Left ventricle myocardium inferior (tissue), 1 donor: Measurements from ENCODE around the gene INSYN1. TPM values are rescaled to one million over a fixed set of nuclear protein-coding genes. Genes with fewer than 3 reads are reported as not detected.

Experiments used
- DNase-seq: peaks from one replicate; pipeline ENCODE4 v3.0.0-alpha.2; 2020
- H3K27ac ChIP-seq: fragments of 200-600 bp; replicated peaks from 2 replicates; pipeline ENCODE4 v1.8.0; 2021
- H3K27me3 ChIP-seq: fragments of 200-600 bp; 2 replicates; pipeline ENCODE4 v1.8.0; 2021; ENCODE audit warnings: low read depth
- H3K36me3 ChIP-seq: fragments of 200-600 bp; 2 replicates; pipeline ENCODE4 v1.8.0; 2021
- H3K4me1 ChIP-seq: fragments of 200-600 bp; 2 replicates; pipeline ENCODE4 v1.8.0; 2021
- H3K4me3 ChIP-seq: fragments of 200-600 bp; 2 replicates; pipeline ENCODE4 v1.8.0; 2021; ENCODE audit warnings: mild to moderate bottlenecking, moderate library complexity
- H3K9me3 ChIP-seq: fragments of 200-600 bp; replicated peaks from 2 replicates; pipeline ENCODE4 v1.8.0; 2021
- intact Hi-C: fragments of 100-400 bp; cut with micrococcal nuclease; formaldehyde crosslinking; loops from one replicate; pipeline ENCODE4 v1.11.0; 2022
- long read RNA-seq: library from polyadenylated mRNA; unstranded; transcript quantifications from one replicate; pipeline ENCODE4 v2.0.0, GENCODE V29; 2021
- total RNA-seq: library from RNA; stranded (reverse); fragmentation: NEBNext Ultra II Directional; extraction: Animal tissue kit (Norgen Biotek cat#: 25700); gene quantifications from one replicate; pipeline ENCODE4 v1.2.1, GENCODE V29; 2021
- TF ChIP-seq, protein P1 (sequence below): fragments of 200-600 bp; IDR thresholded peaks from 2 replicates; pipeline ENCODE4 v1.8.0; 2021; ENCODE audit warnings: antibody characterized with exemption, mild to moderate bottlenecking, borderline replicate concordance
- donor health status: DM: no; HTN: yes; CAD: no; lungs with severe emphysema.

The INSYN1 gene, protein sequence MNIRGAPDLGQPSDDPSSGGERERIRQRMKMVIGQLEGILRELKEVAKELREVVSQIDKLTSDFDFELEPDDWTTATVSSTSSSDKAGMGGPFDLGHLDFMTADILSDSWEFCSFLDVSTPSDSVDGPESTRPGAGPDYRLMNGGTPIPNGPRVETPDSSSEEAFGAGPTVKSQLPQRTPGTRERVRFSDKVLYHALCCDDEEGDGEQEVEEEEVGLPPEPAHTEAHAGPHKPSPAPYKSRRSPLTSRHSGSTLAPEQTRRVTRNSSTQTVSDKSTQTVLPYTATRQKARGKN
- total RNA-seq, result 121 TPM
- long read RNA-seq, full-length matches to known transcripts, result 95 of 147 reads
- long read RNA-seq, partial matches to known transcripts, result 2 of 147 reads
- long read RNA-seq, other reads (novel, unspliced or antisense), result 50 of 147 reads

DNA sequence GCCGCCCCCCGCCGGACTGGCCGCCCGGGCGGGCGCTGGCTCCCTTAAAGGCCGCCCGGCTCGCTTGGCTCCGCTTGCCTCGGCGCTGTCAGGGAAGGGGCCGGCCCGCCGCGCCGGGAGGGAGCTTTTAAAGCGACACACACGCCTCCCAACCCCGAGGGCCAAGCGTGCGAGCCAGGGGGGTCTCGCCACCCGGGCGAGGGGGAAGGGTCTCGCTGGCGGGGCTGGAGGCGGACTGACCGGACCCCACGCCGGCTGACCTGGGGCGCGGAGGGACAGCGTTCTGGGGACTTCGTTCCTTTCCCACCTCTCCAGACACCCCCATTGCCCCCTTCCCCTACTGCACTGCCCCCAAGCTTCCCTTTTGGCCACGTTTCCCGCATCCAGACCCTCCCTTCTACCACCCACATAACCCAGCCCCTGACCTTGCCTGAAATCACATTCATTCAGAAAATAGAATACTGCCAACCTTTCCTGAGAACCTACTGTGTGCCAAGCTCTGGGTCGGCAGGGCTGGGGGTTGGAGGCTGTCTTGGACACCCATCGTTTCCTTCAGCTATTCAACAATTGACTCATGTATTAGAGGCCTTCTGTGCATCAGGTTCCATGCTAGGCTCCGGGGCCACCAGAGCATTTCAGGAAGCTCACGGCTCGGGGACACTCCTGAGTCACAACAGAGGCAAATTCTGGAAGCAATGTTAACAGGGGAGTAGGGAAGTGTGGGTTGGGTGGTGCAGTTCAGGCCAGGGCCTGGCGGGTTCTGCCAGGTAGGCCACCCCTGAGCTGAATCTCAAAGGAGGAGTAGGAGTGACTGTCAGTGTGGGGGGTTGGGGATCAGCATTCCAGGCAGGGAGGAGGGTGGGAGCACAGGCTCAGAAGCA lies at the start of gene INSYN1:
Gene INSYN1, minus strand, starts transcription at position 102 of the 881 bp plus-strand sequence. CDS start 2,221 bp downstream, outside the sequence.
- Histone ChIP-seq H3K27me3 (peaks cover 57% of the 10 kb centered on the region), H3K9me3 (no peaks in the 10 kb centered on the region), H3K4me3 (peak within 1 kb of the TSS; percentile 81), H3K27ac (peak within 1 kb of the TSS; percentile 78), H3K4me1 (peaks cover 42% of the 10 kb centered on the region), H3K36me3 (no peaks in the 10 kb centered on the region)
- intact Hi-C loops, result no loop called here
- DNase-seq, result peak; percentile 75
- TF ChIP-seq, protein P1, sequence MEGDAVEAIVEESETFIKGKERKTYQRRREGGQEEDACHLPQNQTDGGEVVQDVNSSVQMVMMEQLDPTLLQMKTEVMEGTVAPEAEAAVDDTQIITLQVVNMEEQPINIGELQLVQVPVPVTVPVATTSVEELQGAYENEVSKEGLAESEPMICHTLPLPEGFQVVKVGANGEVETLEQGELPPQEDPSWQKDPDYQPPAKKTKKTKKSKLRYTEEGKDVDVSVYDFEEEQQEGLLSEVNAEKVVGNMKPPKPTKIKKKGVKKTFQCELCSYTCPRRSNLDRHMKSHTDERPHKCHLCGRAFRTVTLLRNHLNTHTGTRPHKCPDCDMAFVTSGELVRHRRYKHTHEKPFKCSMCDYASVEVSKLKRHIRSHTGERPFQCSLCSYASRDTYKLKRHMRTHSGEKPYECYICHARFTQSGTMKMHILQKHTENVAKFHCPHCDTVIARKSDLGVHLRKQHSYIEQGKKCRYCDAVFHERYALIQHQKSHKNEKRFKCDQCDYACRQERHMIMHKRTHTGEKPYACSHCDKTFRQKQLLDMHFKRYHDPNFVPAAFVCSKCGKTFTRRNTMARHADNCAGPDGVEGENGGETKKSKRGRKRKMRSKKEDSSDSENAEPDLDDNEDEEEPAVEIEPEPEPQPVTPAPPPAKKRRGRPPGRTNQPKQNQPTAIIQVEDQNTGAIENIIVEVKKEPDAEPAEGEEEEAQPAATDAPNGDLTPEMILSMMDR, result no peak

DNA sequence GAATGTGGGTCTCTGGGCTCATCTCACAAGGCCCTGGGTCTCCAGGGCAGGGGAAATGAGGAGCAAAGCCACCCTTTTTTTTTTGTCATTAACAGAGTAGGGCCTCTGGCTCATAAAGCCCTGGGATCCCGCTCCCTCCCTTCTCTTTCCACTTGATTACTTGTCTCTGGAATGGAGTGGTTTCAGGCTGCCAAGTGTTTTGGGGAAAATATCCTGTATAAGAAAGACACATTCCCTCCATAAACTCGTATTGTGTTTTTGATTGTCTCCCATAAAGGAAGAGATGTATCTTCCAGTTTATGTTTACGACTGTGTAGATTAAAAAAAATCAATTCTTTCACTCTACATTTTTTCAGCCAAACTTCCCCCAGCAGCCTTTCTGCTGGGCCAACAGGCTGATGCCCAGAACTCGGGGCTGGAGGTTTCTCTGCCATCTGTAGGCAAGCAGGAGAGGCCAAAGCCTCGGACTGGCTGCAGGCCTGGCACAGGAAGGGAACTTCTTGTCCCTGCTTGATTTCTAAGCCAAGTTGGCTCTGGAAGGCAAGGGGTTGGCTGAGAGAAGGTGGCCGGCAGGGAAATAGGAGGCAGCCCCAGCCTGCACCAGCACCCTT lies 49.4 kb upstream of the INSYN1 start:
- no peaks in the 10 kb centered on the region for H3K36me3 ChIP-seq
- intact Hi-C loops, result no loop called here
- peak overlapping the region; percentile 83 for H3K27ac ChIP-seq
- peaks cover 59% of the 10 kb centered on the region for H3K4me1 ChIP-seq
- no peaks in the 10 kb centered on the region for H3K9me3 ChIP-seq
- DNase-seq, result peak; percentile 64
- TF ChIP-seq, protein P1, result no peak
- H3K27me3 ChIP-seq, result no peaks in the 10 kb centered on the region
- H3K4me3 ChIP-seq, result no peak overlapping the region

DNA sequence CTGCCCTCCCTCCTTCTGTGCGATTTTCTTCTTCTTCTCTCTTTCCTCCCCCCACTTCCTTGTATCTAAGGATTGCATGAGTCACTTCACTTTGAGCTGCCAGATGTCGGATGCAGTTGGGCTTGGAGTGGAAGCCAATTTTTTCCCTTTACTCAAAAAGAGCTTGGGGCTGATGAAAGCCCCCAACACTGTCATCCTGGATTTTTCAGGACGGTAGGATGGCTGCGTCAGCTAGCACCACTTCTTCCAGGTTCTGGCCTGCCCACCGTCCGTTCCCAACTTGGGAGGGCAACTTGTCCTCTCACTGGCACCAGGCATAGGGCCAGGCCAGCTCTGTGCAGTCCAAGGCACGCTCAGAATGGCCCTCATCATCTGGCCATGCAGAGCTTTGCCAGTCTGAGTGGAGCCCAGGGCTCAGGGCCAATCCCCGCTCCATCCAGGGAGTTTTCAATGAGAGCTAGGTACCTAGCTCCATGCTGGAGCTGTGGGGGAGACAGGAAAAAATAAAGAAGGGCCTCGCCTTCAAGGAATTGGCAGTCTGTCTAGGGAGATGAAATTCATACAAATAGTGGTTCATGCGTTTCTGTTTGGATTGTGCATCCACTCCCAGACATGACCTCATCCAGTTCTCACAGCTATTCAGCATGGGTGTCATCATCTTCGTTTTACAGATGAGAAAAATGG lies 47.7 kb upstream of the INSYN1 start:
- no peak overlapping the region for H3K4me3 ChIP-seq
- no peaks in the 10 kb centered on the region for H3K36me3 ChIP-seq
- TF ChIP-seq, protein P1, result no peak
- peak overlapping the region; percentile 83 for H3K27ac ChIP-seq
- no peaks in the 10 kb centered on the region for H3K9me3 ChIP-seq
- peak; percentile 83 for DNase-seq
- no peaks in the 10 kb centered on the region for H3K27me3 ChIP-seq
- peaks cover 73% of the 10 kb centered on the region for H3K4me1 ChIP-seq
- intact Hi-C loops, result no loop called here

DNA sequence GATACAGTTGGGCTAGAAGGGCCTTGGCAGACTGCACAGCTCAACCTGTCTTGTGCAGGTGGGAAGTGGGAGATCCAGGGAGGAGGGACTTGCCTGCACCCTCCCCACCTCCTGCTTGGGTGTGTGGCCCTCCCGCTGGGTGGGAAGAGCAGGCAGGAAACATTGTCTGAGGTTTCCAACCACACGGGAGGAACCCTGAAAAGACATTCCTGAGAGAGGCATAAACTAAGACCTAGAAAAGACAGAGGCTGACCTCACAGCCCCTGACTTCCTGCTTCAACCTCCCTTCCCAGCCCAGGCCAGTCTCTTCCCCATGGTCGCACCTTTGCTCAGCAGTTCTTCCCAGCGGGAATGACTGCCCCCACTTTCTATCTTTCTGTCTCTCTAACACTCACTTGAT lies 46.3 kb upstream of the INSYN1 start:
- no peak for DNase-seq
- H3K27me3 ChIP-seq, result no peaks in the 10 kb centered on the region
- H3K9me3 ChIP-seq, result no peaks in the 10 kb centered on the region
- H3K36me3 ChIP-seq, result no peaks in the 10 kb centered on the region
- intact Hi-C loops, result no loop called here
- H3K4me3 ChIP-seq, result no peak overlapping the region
- H3K4me1 ChIP-seq, result peaks cover 70% of the 10 kb centered on the region
- TF ChIP-seq, protein P1, result no peak
- peak overlapping the region; percentile 83 for H3K27ac ChIP-seq
